Fibroblast of lung (primary cell): ENCODE measurements around the gene KCNIP3. TPM values are rescaled to one million over a fixed set of nuclear protein-coding genes. Genes with fewer than 3 reads are reported as not detected.

Experiments used
- DNase-seq, 2 donors: peaks; one replicate each; pipeline versions ENCODE4 v3.0.0 to v3.0.0-alpha.2; 2010; ENCODE audit warnings: low read depth in 2 of 2
- H2AFZ ChIP-seq: 2 replicates; pipeline ENCODE4 v1.5.1; 2012; ENCODE audit warnings: low read length, control low read depth, inconsistent platforms
- H3K27ac ChIP-seq: 2 replicates; pipeline ENCODE4 v1.5.1; 2011; ENCODE audit warnings: low read length, control low read depth; ENCODE audit not compliant: insufficient read depth
- H3K27me3 ChIP-seq: 2 replicates; pipeline ENCODE4 v1.5.1; 2011; ENCODE audit warnings: mild to moderate bottlenecking, low read length; ENCODE audit not compliant: control insufficient read depth, insufficient read depth
- H3K36me3 ChIP-seq: 2 replicates; pipeline ENCODE4 v1.5.1; 2011; ENCODE audit warnings: low read length; ENCODE audit not compliant: control insufficient read depth, insufficient read depth
- H3K4me1 ChIP-seq: 2 replicates; pipeline ENCODE4 v1.5.1; 2011; ENCODE audit warnings: low read length; ENCODE audit not compliant: control insufficient read depth, insufficient read depth; ENCODE audit errors: extremely low read depth
- H3K4me2 ChIP-seq: 2 replicates; pipeline ENCODE4 v1.5.1; 2011; ENCODE audit warnings: low read length, control low read depth; ENCODE audit not compliant: insufficient read depth; ENCODE audit errors: extremely low read depth
- H3K4me3 ChIP-seq, 4 experiments: fragments of 200-600 bp in 1 of 4; sonication (generic) in 1 of 4; replicated peaks in 1 of 4; 2 replicates each; pipeline ENCODE4 v1.5.1; 2011 to 2016; ENCODE audit warnings: low read length in 4 of 4, low read depth in 3 of 4, mild to moderate bottlenecking in 3 of 4, control low read depth in 2 of 4, inconsistent platforms in 1 of 4, mixed read lengths in 1 of 4; ENCODE audit not compliant: insufficient read depth in 1 of 4; ENCODE audit errors: control extremely low read depth in 1 of 4
- H3K79me2 ChIP-seq: 2 replicates; pipeline ENCODE4 v1.5.1; 2012; ENCODE audit warnings: mild to moderate bottlenecking, low read length, inconsistent platforms; ENCODE audit not compliant: control insufficient read depth, insufficient read depth
- H3K9ac ChIP-seq: 2 replicates; pipeline ENCODE4 v1.5.1; 2011; ENCODE audit warnings: mild to moderate bottlenecking, low read length, control low read depth; ENCODE audit not compliant: insufficient read depth
- H3K9me3 ChIP-seq: 2 replicates; pipeline ENCODE4 v1.5.1; 2012; ENCODE audit warnings: low read depth, low read length; ENCODE audit not compliant: control insufficient read depth, insufficient read depth
- H4K20me1 ChIP-seq: 2 replicates; pipeline ENCODE4 v1.5.1; 2011; ENCODE audit warnings: low read length; ENCODE audit not compliant: control insufficient read depth, insufficient read depth; ENCODE audit errors: extremely low read depth
- EZH2 ChIP-seq: IDR thresholded peaks from 2 replicates; pipeline ENCODE4 v1.5.1; 2012; ENCODE audit warnings: low read length, control low read depth, mild to moderate bottlenecking; ENCODE audit errors: missing control alignments
- polyA plus RNA-seq, 2 donors: library from polyadenylated mRNA; depleted of rRNA in 1 of 2; stranded (reverse) in 1 of 2; unstranded in 1 of 2; fragments of >200 nt; gene quantifications; 2 replicates each; pipeline ENCODE4 v1.2.1, GENCODE V29; 2011 to 2012; ENCODE audit warnings: missing spikeins in 1 of 2
- total RNA-seq: library from RNA; depleted of rRNA; stranded (reverse); fragments of >200 nt; gene quantifications from 2 replicates; pipeline ENCODE4 v1.2.1, GENCODE V29; 2014
- TF ChIP-seq, protein P1 (sequence below), 2 donors: IDR thresholded peaks in 1 of 2; conservative IDR thresholded peaks in 1 of 2; 1 replicate in 1 of 2; 2 replicates in 1 of 2; pipeline ENCODE4 v1.5.1; 2011 to 2012; ENCODE audit warnings: low read length in 2 of 2, control low read depth in 1 of 2, inconsistent platforms in 1 of 2, low read depth in 1 of 2, mild to moderate bottlenecking in 1 of 2

The KCNIP3 gene
- total and polyA plus RNA-seq, 2 donors (not counting 1 experiment from before 2014, with no cell fraction given), result 0.32 to 1.7 TPM

GRCh38 chr2:95319481-95320343 lies 22.6 kb downstream of the KCNIP3 start:
- Histone ChIP-seq H3K4me1 (peaks cover 2% of the 10 kb centered on the region), H3K27ac (no peak overlapping the region), H3K4me3 (no peak overlapping the region), H4K20me1 (no peaks in the 10 kb centered on the region), H3K79me2 (no peaks in the 10 kb centered on the region), H2AFZ (no peak overlapping the region), H3K9ac (no peak overlapping the region), H3K36me3 (no peaks in the 10 kb centered on the region), H3K9me3 (no peaks in the 10 kb centered on the region), H3K4me2 (no peak overlapping the region), H3K27me3 (no peaks in the 10 kb centered on the region)
- TF ChIP-seq, protein P1, sequence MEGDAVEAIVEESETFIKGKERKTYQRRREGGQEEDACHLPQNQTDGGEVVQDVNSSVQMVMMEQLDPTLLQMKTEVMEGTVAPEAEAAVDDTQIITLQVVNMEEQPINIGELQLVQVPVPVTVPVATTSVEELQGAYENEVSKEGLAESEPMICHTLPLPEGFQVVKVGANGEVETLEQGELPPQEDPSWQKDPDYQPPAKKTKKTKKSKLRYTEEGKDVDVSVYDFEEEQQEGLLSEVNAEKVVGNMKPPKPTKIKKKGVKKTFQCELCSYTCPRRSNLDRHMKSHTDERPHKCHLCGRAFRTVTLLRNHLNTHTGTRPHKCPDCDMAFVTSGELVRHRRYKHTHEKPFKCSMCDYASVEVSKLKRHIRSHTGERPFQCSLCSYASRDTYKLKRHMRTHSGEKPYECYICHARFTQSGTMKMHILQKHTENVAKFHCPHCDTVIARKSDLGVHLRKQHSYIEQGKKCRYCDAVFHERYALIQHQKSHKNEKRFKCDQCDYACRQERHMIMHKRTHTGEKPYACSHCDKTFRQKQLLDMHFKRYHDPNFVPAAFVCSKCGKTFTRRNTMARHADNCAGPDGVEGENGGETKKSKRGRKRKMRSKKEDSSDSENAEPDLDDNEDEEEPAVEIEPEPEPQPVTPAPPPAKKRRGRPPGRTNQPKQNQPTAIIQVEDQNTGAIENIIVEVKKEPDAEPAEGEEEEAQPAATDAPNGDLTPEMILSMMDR (conservative IDR thresholded peaks at IDR 0.05 in 1 of 2, IDR thresholded peaks at IDR 0.05 in 1 of 2; ENCODE audit: low read depth in 1 of 2, low read length in 2 of 2), result no peak
- no peak for TF ChIP-seq EZH2
- DNase-seq, result no peak

DNA sequence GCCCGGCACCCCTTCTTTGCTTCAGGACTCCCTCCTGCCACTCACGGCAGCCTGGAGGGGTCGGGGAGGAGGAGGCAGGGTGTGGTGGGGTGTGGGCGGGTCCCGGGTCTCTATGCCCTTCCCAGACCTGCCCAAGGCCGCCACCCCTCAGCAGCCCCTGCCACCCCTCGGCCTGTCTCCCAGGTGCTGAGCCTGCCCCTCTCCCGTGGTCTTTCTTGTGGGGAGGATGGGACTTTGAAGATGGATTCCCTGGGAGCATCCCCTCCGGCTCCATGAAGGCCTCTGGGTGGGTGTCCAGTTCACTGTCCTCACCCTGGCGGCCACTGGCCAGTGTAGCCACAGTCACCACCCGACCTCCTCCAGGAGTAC lies 23.2 kb downstream of the KCNIP3 start:
- H4K20me1 ChIP-seq, result no peaks in the 10 kb centered on the region
- DNase-seq, result no peak
- no peak overlapping the region for H3K4me2 ChIP-seq
- H2AFZ ChIP-seq, result no peak overlapping the region
- H3K4me3 ChIP-seq, result no peak overlapping the region
- H3K4me1 ChIP-seq, result peaks cover 2% of the 10 kb centered on the region
- no peaks in the 10 kb centered on the region for H3K27me3 ChIP-seq
- no peaks in the 10 kb centered on the region for H3K79me2 ChIP-seq
- H3K9ac ChIP-seq, result no peak overlapping the region
- H3K9me3 ChIP-seq, result no peaks in the 10 kb centered on the region
- TF ChIP-seq, protein P1 (conservative IDR thresholded peaks at IDR 0.05 in 1 of 2, IDR thresholded peaks at IDR 0.05 in 1 of 2; ENCODE audit: low read depth in 1 of 2, low read length in 2 of 2), result no peak
- TF ChIP-seq EZH2, result no peak
- H3K27ac ChIP-seq, result no peak overlapping the region
- H3K36me3 ChIP-seq, result no peaks in the 10 kb centered on the region

DNA sequence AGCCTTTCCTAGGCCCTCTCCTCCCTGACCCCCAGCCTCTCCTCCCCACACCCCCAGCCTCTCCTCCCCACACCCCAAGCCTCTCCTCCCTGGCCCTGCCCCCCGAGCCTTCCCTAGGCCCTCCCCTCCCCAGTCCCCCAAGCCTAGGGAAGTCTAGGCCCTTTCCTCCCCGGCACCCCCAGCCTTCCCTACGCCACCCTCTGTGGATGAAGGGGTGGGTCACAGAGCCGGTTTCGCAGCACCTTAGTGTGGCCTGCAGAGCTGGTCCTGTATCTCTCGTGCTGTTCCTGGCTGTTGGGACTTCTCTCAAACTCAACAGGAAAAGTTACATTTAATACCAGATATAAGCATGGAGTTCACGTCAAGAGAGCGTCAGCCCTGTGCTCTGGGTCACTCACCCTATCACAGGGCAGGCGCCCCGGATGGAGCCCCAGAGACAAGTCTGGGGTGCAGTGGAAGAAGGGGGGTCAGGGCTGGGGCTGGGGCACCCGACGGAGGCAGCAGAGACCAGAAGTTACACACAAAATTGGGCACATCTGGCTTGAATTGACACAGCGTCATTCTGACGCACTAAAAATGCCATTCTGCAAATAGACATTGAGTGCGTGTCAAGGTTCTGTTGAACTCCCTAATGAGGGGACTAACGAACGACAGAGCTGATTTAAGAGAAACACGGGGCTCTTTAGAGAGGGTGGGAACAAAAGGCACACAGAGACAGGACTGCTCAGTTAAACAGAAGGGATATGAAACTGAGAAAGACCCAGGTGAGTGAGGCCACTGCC lies 24.0 kb downstream of the KCNIP3 start:
- TF ChIP-seq EZH2, result no peak
- no peak overlapping the region for H2AFZ ChIP-seq

More for the DNA sequence above, 24.0 kb downstream of the KCNIP3 start:
- H4K20me1 ChIP-seq, result no peaks in the 10 kb centered on the region
- H3K9me3 ChIP-seq, result no peaks in the 10 kb centered on the region
- no peak overlapping the region for H3K4me2 ChIP-seq
- H3K27me3 ChIP-seq, result no peaks in the 10 kb centered on the region
- H3K79me2 ChIP-seq, result no peaks in the 10 kb centered on the region
- no peak overlapping the region for H3K9ac ChIP-seq
- H3K4me1 ChIP-seq, result peaks cover 2% of the 10 kb centered on the region
- H3K27ac ChIP-seq, result no peak overlapping the region
- H3K4me3 ChIP-seq, result no peak overlapping the region
- H3K36me3 ChIP-seq, result no peaks in the 10 kb centered on the region
- no peak for DNase-seq
